ENCODE measurements around the gene POLR2E. TPM values are rescaled to one million over a fixed set of nuclear protein-coding genes. Genes with fewer than 3 reads are reported as not detected.

POLR2E gene
- polyA plus RNA-seq, 1 of the 3 experiments (the other 2 are of a cell fraction) = 283 TPM

DNA sequence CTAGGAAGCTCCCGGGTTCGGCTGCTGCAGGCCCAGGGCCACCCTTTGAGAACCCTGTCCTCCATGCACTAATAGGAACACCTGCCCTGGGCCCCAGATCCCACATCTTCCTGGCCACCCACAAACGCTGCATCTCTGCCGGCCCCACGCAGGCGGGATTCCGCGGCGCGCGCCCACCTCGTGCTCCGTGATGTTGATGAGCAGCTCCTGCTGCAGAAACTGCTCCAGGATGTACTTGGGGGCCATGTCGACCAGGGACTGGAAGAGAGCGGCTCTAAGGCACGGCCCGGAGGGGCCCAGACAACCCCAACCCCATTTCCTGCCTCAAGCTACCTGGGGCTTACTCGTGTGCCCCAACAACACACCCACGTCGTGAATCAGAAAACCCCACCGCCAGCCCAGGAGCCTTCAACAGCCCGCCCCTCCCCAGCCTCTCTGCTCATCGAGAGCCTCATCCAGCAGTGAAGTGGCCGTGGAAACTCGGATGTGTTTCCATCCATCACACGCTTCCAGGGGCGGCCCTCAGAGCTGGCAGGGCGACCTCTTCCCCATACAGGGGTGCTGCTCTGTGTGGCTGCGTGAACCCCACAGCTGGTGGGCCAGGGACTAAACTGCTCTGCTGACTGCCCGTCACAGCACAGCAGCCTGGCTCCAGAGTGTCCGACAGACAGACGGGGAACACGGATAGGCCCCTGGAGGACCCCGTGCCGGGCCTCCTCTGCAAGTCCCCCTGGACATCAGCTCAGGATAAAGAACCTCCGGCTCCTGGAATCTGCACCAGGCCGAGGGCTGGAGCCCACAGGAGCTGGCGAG lies 4.2 kb downstream of the POLR2E start:
- CTCF ChIA-PET = interaction anchor here (1.2 to 4.1 kb wide), 3 partner anchors 9 to 109 kb away, joined by 4 to 16 read pairs (median 5); no protein-coding TSS in a partner anchor
- Histone ChIP-seq H3K9ac (no peak overlapping the region), H4K20me1 (ENCODE audit: insufficient read depth) (peaks cover 19% of the 10 kb centered on the region), H3K9me3 (no peaks in the 10 kb centered on the region), H3K27ac (ENCODE audit: low read depth in 2 of 2, low read length in 1 of 2) (no peak overlapping the region), H3K36me3 (replicated peaks in 1 of 2; ENCODE audit: control insufficient read depth in 1 of 2, insufficient read depth in 2 of 2, low read length in 1 of 2) (peaks cover 0 to 26% of the 10 kb centered on the region in 2 experiments), H2AFZ (ENCODE audit: low read depth) (no peak overlapping the region), H3K4me2 (no peak overlapping the region), H3K27me3 (ENCODE audit: insufficient read depth) (no peaks in the 10 kb centered on the region), H3K79me2 (ENCODE audit: insufficient read depth) (peaks cover 26% of the 10 kb centered on the region), H3K9me2 (no peaks in the 10 kb centered on the region), H3K4me1 (ENCODE audit: control insufficient read depth in 1 of 2, insufficient read depth in 2 of 2, low read depth in 1 of 2, low read length in 1 of 2) (peaks cover 9 to 14% of the 10 kb centered on the region in 2 experiments; a peak in 2 of 4 replicates), H3K4me3 (ENCODE audit: low read depth in 2 of 2, low read length in 1 of 2) (no peak overlapping the region), H3F3A (replicated peaks; ENCODE audit: insufficient read depth) (peaks cover 8% of the 10 kb centered on the region)
- no peak for TF ChIP-seq NRF1 (IDR thresholded peaks at IDR 0.05; ENCODE audit: low read depth, low read length)
- TF ChIP-seq RCOR1 (IDR thresholded peaks at IDR 0.05; ENCODE audit: low read length) = no peak
- no peak for TF ChIP-seq GATA2 (CRISPR knock-in tag; IDR thresholded peaks at IDR 0.05)
- no peak for TF ChIP-seq ELF1 (IDR thresholded peaks at IDR 0.05)
- TF ChIP-seq YY1 (IDR thresholded peaks at IDR 0.05; ENCODE audit: low read depth) = no peak
- TF ChIP-seq RXRA (IDR thresholded peaks at IDR 0.05; ENCODE audit: borderline replicate concordance, low read depth) = no peak
- no peak for TF ChIP-seq FOSL2 (IDR thresholded peaks at IDR 0.05; ENCODE audit: borderline replicate concordance, low read depth)
- TF ChIP-seq POLR2AphosphoS5 (IDR thresholded peaks at IDR 0.05; ENCODE audit: low read depth, low read length) = no peak
- TF ChIP-seq GABPA (IDR thresholded peaks at IDR 0.05; ENCODE audit: low read depth) = no peak
- TF ChIP-seq SIN3A (IDR thresholded peaks at IDR 0.05; ENCODE audit: borderline replicate concordance, low read depth, low read length) = no peak
- TF ChIP-seq USF2 (IDR thresholded peaks at IDR 0.05; ENCODE audit: borderline replicate concordance, low read depth, low read length) = no peak
- POLR2A ChIA-PET = no interaction called here
- 93% methylated on average over 28 of the region's 38 CpGs for WGBS (ENCODE audit: low lambda C conversion rate)
- no peak for DNase-seq

DNA sequence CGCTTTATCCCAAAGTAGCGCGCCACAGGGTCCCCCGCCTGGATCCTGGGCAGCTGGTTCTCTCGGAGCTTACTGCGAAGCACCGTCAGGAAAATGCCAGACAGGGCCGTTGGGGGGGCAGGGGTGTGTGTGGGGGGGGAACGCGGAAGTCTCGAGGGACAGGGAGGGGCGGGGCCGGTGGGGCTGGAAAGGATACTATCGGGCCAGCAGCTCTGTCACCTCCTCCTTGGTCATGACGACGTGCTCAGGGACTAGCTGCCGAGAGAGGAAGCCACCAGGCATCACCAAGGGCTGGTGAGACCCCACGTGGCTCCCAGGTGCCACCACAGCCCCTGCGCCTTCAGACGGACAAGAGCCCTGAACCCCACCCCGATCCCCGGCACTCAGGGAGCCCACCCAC lies 5.3 kb downstream of the POLR2E start:
- no peak overlapping the region for H3K27ac ChIP-seq (ENCODE audit: low read depth in 2 of 2, low read length in 1 of 2)
- no peak overlapping the region for H2AFZ ChIP-seq (ENCODE audit: low read depth)
- ChIA-PET CTCF (interaction anchor here (1.0 to 4.1 kb wide), 4 partner anchors 8 to 154 kb away, joined by 3 to 16 read pairs (median 4); no protein-coding TSS in a partner anchor), POLR2A (interaction anchor here (1.0 kb wide), 1 partner anchor 15 kb away, joined by 3 read pairs; no protein-coding TSS in a partner anchor)
- H3K4me1 ChIP-seq (ENCODE audit: control insufficient read depth in 1 of 2, insufficient read depth in 2 of 2, low read depth in 1 of 2, low read length in 1 of 2) = peaks cover 9 to 10% of the 10 kb centered on the region in 2 experiments; a peak in 2 of 4 replicates
- H4K20me1 ChIP-seq (ENCODE audit: insufficient read depth) = peaks cover 19% of the 10 kb centered on the region
- H3F3A ChIP-seq (replicated peaks; ENCODE audit: insufficient read depth) = peaks cover 8% of the 10 kb centered on the region
- H3K9ac ChIP-seq = no peak overlapping the region
- H3K36me3 ChIP-seq (replicated peaks in 1 of 2; ENCODE audit: control insufficient read depth in 1 of 2, insufficient read depth in 2 of 2, low read length in 1 of 2) = peaks cover 0 to 26% of the 10 kb centered on the region in 2 experiments
- 92% methylated on average over 14 of the region's 22 CpGs for WGBS (ENCODE audit: low lambda C conversion rate)
- no peaks in the 10 kb centered on the region for H3K9me3 ChIP-seq
- peaks cover 23% of the 10 kb centered on the region for H3K79me2 ChIP-seq (ENCODE audit: insufficient read depth)
- DNase-seq = no peak
- no peaks in the 10 kb centered on the region for H3K27me3 ChIP-seq (ENCODE audit: insufficient read depth)
- H3K4me2 ChIP-seq = no peak overlapping the region
- H3K9me2 ChIP-seq = no peaks in the 10 kb centered on the region
- H3K4me3 ChIP-seq (ENCODE audit: low read depth in 2 of 2, low read length in 1 of 2) = no peak overlapping the region
- TF ChIP-seq POLR2AphosphoS5 (IDR thresholded peaks at IDR 0.05; ENCODE audit: low read depth, low read length) (no peak), MAX (IDR thresholded peaks at IDR 0.05; ENCODE audit: low read depth) (no peak), IRF3 (IDR thresholded peaks at IDR 0.05; ENCODE audit: low read depth, low read length) (no peak), SIN3A (IDR thresholded peaks at IDR 0.05; ENCODE audit: borderline replicate concordance, low read depth, low read length) (no peak), EP300 (IDR thresholded peaks at IDR 0.05; ENCODE audit: borderline replicate concordance in 1 of 2, low read depth in 1 of 2, low read length in 1 of 2) (no peak), NFIC (IDR thresholded peaks at IDR 0.05; ENCODE audit: borderline replicate concordance) (no peak), RCOR1 (IDR thresholded peaks at IDR 0.05; ENCODE audit: low read length) (no peak), YY1 (IDR thresholded peaks at IDR 0.05; ENCODE audit: low read depth) (no peak), EZH2phosphoT487 (IDR thresholded peaks at IDR 0.05; ENCODE audit: borderline replicate concordance, low read depth) (no peak), CHD2 (IDR thresholded peaks at IDR 0.05; ENCODE audit: low read length, partially characterized antibody) (no peak)
- TF ChIP-seq, protein P1, sequence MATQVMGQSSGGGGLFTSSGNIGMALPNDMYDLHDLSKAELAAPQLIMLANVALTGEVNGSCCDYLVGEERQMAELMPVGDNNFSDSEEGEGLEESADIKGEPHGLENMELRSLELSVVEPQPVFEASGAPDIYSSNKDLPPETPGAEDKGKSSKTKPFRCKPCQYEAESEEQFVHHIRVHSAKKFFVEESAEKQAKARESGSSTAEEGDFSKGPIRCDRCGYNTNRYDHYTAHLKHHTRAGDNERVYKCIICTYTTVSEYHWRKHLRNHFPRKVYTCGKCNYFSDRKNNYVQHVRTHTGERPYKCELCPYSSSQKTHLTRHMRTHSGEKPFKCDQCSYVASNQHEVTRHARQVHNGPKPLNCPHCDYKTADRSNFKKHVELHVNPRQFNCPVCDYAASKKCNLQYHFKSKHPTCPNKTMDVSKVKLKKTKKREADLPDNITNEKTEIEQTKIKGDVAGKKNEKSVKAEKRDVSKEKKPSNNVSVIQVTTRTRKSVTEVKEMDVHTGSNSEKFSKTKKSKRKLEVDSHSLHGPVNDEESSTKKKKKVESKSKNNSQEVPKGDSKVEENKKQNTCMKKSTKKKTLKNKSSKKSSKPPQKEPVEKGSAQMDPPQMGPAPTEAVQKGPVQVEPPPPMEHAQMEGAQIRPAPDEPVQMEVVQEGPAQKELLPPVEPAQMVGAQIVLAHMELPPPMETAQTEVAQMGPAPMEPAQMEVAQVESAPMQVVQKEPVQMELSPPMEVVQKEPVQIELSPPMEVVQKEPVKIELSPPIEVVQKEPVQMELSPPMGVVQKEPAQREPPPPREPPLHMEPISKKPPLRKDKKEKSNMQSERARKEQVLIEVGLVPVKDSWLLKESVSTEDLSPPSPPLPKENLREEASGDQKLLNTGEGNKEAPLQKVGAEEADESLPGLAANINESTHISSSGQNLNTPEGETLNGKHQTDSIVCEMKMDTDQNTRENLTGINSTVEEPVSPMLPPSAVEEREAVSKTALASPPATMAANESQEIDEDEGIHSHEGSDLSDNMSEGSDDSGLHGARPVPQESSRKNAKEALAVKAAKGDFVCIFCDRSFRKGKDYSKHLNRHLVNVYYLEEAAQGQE (IDR thresholded peaks at IDR 0.05; ENCODE audit: low read depth, low read length) = no peak
- TF ChIP-seq, protein P2, sequence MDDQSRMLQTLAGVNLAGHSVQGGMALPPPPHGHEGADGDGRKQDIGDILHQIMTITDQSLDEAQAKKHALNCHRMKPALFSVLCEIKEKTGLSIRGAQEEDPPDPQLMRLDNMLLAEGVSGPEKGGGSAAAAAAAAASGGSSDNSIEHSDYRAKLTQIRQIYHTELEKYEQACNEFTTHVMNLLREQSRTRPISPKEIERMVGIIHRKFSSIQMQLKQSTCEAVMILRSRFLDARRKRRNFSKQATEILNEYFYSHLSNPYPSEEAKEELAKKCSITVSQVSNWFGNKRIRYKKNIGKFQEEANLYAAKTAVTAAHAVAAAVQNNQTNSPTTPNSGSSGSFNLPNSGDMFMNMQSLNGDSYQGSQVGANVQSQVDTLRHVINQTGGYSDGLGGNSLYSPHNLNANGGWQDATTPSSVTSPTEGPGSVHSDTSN (IDR thresholded peaks at IDR 0.05) = no peak
